H9 (cell line): ENCODE data around the gene SPATA31D4. TPM values are rescaled to one million over a fixed set of nuclear protein-coding genes. Genes with fewer than 3 reads are reported as not detected.

ENCODE experiments used
- DNase-seq: peaks from one replicate; pipeline ENCODE4 v3.0.0-alpha.2; 2017
- H2AFZ ChIP-seq: one replicate; pipeline ENCODE4 v1.6.1; 2013; ENCODE audit warnings: mild to moderate bottlenecking, low read length, control low read depth, moderate library complexity
- H2AK5ac ChIP-seq: 2 replicates; pipeline ENCODE4 v1.6.1; 2013; ENCODE audit warnings: low read length, control low read depth, mixed read lengths; ENCODE audit not compliant: insufficient read length
- H2BK120ac ChIP-seq: one replicate; pipeline ENCODE4 v1.6.1; 2013; ENCODE audit warnings: low read depth, mild to moderate bottlenecking, low read length, control low read depth, inconsistent platforms; ENCODE audit not compliant: poor library complexity, severe bottlenecking
- H2BK12ac ChIP-seq: 2 replicates; pipeline ENCODE4 v1.6.1; 2013; ENCODE audit warnings: low read length, control low read depth, mixed read lengths, low read depth; ENCODE audit not compliant: insufficient read length
- H2BK15ac ChIP-seq: 2 replicates; pipeline ENCODE4 v1.6.1; 2013; ENCODE audit warnings: low read depth, low read length, control low read depth
- H2BK20ac ChIP-seq: one replicate; pipeline ENCODE4 v1.6.1; 2013; ENCODE audit warnings: low read depth, mild to moderate bottlenecking, low read length, control low read depth, inconsistent platforms; ENCODE audit not compliant: poor library complexity, severe bottlenecking
- H2BK5ac ChIP-seq: 2 replicates; pipeline ENCODE4 v1.6.1; 2013; ENCODE audit warnings: low read length, control low read depth, mixed read lengths; ENCODE audit not compliant: insufficient read length
- H3K14ac ChIP-seq: 2 replicates; pipeline ENCODE4 v1.6.1; 2013; ENCODE audit warnings: low read length, control low read depth; ENCODE audit not compliant: insufficient read depth
- H3K18ac ChIP-seq: 2 replicates; pipeline ENCODE4 v1.6.1; 2013; ENCODE audit warnings: low read depth, mild to moderate bottlenecking, mixed read lengths, low read length, control low read depth; ENCODE audit not compliant: insufficient read length
- H3K23ac ChIP-seq: 2 replicates; pipeline ENCODE4 v1.6.1; 2013; ENCODE audit warnings: low read length, control low read depth, mixed read lengths, low read depth; ENCODE audit not compliant: insufficient read length
- H3K23me2 ChIP-seq: 2 replicates; pipeline ENCODE4 v1.6.1; 2013; ENCODE audit warnings: low read depth, mild to moderate bottlenecking, mixed read lengths, low read length, control low read depth; ENCODE audit not compliant: insufficient read length, poor library complexity, severe bottlenecking
- H3K27ac ChIP-seq: 2 replicates; pipeline ENCODE4 v1.5.1; 2013; ENCODE audit warnings: low read length, control low read depth, mixed read lengths, low read depth; ENCODE audit not compliant: insufficient read length
- H3K27me3 ChIP-seq: 2 replicates; pipeline ENCODE4 v1.6.1; 2013; ENCODE audit warnings: low read length, control low read depth, inconsistent platforms; ENCODE audit not compliant: insufficient read depth
- H3K4ac ChIP-seq: 2 replicates; pipeline ENCODE4 v1.6.1; 2013; ENCODE audit warnings: low read depth, mild to moderate bottlenecking, control low read depth, inconsistent platforms, low read length, moderate library complexity
- H3K4me1 ChIP-seq: 2 replicates; pipeline ENCODE4 v1.6.1; 2013; ENCODE audit warnings: low read length, control low read depth, inconsistent platforms; ENCODE audit not compliant: insufficient read depth
- H3K4me2 ChIP-seq: 2 replicates; pipeline ENCODE4 v1.6.1; 2013; ENCODE audit warnings: low read length, control low read depth, mixed read lengths; ENCODE audit not compliant: insufficient read length, insufficient read depth
- H3K56ac ChIP-seq: 2 replicates; pipeline ENCODE4 v1.6.1; 2013; ENCODE audit warnings: low read depth, mild to moderate bottlenecking, mixed read lengths, low read length, control low read depth; ENCODE audit not compliant: insufficient read length
- H3K79me1 ChIP-seq: 2 replicates; pipeline ENCODE4 v1.6.1; 2013; ENCODE audit warnings: low read depth, mild to moderate bottlenecking, moderate library complexity, low read length, control low read depth, inconsistent platforms; ENCODE audit not compliant: insufficient read depth, poor library complexity, severe bottlenecking
- H3K79me2 ChIP-seq: 2 replicates; pipeline ENCODE4 v1.6.1; 2013; ENCODE audit warnings: low read length, control low read depth, inconsistent platforms; ENCODE audit not compliant: insufficient read depth
- H3K9ac ChIP-seq: 2 replicates; pipeline ENCODE4 v1.6.1; 2013; ENCODE audit warnings: low read length, control low read depth, mixed read lengths; ENCODE audit not compliant: insufficient read length; ENCODE audit errors: extremely low read depth
- H3K9me3 ChIP-seq: one replicate; pipeline ENCODE4 v1.6.1; 2013; ENCODE audit warnings: low read depth, low read length, inconsistent platforms; ENCODE audit not compliant: control insufficient read depth
- H3T11ph ChIP-seq: one replicate; pipeline ENCODE4 v1.6.1; 2013; ENCODE audit warnings: mild to moderate bottlenecking, low read length, control low read depth, inconsistent platforms
- H4K20me1 ChIP-seq: one replicate; pipeline ENCODE4 v1.6.1; 2013; ENCODE audit not compliant: control insufficient read depth, insufficient read length, insufficient read depth
- H4K5ac ChIP-seq: 2 replicates; pipeline ENCODE4 v1.6.1; 2013; ENCODE audit warnings: low read depth, mild to moderate bottlenecking, mixed read lengths, low read length, control low read depth; ENCODE audit not compliant: insufficient read length
- H4K8ac ChIP-seq: replicated peaks from 2 replicates; pipeline ENCODE4 v1.6.1; 2013; ENCODE audit warnings: low read length, control low read depth, mixed read lengths, low read depth; ENCODE audit not compliant: insufficient read length
- H4K91ac ChIP-seq: 2 replicates; pipeline ENCODE4 v1.6.1; 2013; ENCODE audit warnings: low read depth, mild to moderate bottlenecking, moderate library complexity, mixed read lengths, low read length, control low read depth; ENCODE audit not compliant: insufficient read length
- H3K27ac Mint-ChIP-seq, 3 experiments: 2 replicates in 2 of 3; 3 replicates in 1 of 3; pipeline ENCODE4 v1.8.0; 2020 to 2021; ENCODE audit warnings: mixed read lengths in 3 of 3, mild to moderate bottlenecking in 1 of 3, moderate library complexity in 1 of 3
- H3K27me3 Mint-ChIP-seq: 2 replicates; pipeline ENCODE4 v1.8.0; 2021; ENCODE audit warnings: low read depth, mild to moderate bottlenecking, moderate library complexity, mixed read lengths
- H3K36me3 Mint-ChIP-seq, 3 experiments: 2 replicates in 2 of 3; 3 replicates in 1 of 3; pipeline ENCODE4 v1.8.0; 2020 to 2021; ENCODE audit warnings: low read depth in 3 of 3, mixed read lengths in 3 of 3; ENCODE audit not compliant: insufficient read depth in 1 of 3
- H3K4me1 Mint-ChIP-seq, 2 experiments: 2 replicates each; pipeline ENCODE4 v1.8.0; 2020; ENCODE audit warnings: mixed read lengths in 2 of 2
- H3K4me3 Mint-ChIP-seq, 2 experiments: 2 replicates in 1 of 2; 3 replicates in 1 of 2; pipeline ENCODE4 v1.8.0; 2020 to 2021; ENCODE audit warnings: mild to moderate bottlenecking in 2 of 2, mixed read lengths in 2 of 2, moderate library complexity in 1 of 2
- H3K9me3 Mint-ChIP-seq, 2 experiments: 2 replicates in 1 of 2; 3 replicates in 1 of 2; pipeline ENCODE4 v1.8.0; 2020; ENCODE audit warnings: mild to moderate bottlenecking in 2 of 2, mixed read lengths in 2 of 2, moderate library complexity in 1 of 2
- CTCF ChIP-seq: fragments of 200-600 bp; sonication (generic); conservative IDR thresholded peaks from 3 replicates; pipeline ENCODE4 v1.8.0; 2021; ENCODE audit warnings: antibody characterized with exemption, mild to moderate bottlenecking
- WGBS: extraction: QIAGEN DNeasy Blood & Tissue Kit; methylation state at CpG from one replicate; pipeline ENCODE4 v1.1.7; 2013; ENCODE audit warnings: missing lambda C conversion rate, low lambda C conversion rate, mixed read lengths; ENCODE audit not compliant: insufficient read length; ENCODE audit errors: extremely low coverage; 5-methylcytosine and 5-hydroxymethylcytosine counted together
- total RNA-seq: library from RNA; stranded (reverse); gene quantifications from 2 replicates; pipeline ENCODE4 v1.2.1, GENCODE V29; 2021

The SPATA31D4 gene
- total RNA-seq, 1 experiment from 2014 or later: not detected

GRCh38 chr9:81879501-81879916 is 48.7 kb upstream of the SPATA31D4 start:
- Mint-ChIP-seq H3K27me3 (no peaks in the 10 kb centered on the region), H3K4me3 (no peak overlapping the region), H3K4me1 (no peaks in the 10 kb centered on the region), H3K36me3 (no peaks in the 10 kb centered on the region), H3K27ac (no peak overlapping the region), H3K9me3 (0 out of 5 replicates have a peak, but pooled peaks cover 1 to 2% of the 10 kb centered on the region in 2 experiments)
- H2BK120ac ChIP-seq: no peak overlapping the region
- H2AK5ac ChIP-seq: no peak overlapping the region
- no peak overlapping the region for H3T11ph ChIP-seq
- no peak overlapping the region for H2BK15ac ChIP-seq
- no peak overlapping the region for H4K8ac ChIP-seq
- TF ChIP-seq CTCF: no peak
- H3K4me2 ChIP-seq: no peak overlapping the region
- no peaks in the 10 kb centered on the region for H3K4me1 ChIP-seq
- H3K56ac ChIP-seq: no peak overlapping the region
- H3K79me1 ChIP-seq: no peaks in the 10 kb centered on the region
- no peak overlapping the region for H3K4ac ChIP-seq
- H4K91ac ChIP-seq: no peak overlapping the region
- H2AFZ ChIP-seq: no peak overlapping the region
- H3K18ac ChIP-seq: no peak overlapping the region
- no peak overlapping the region for H2BK12ac ChIP-seq
- no peak overlapping the region for H4K5ac ChIP-seq
- no peak overlapping the region for H2BK20ac ChIP-seq
- H3K9ac ChIP-seq: no peak overlapping the region
- DNase-seq: no peak
- H3K14ac ChIP-seq: no peak overlapping the region
- H3K23me2 ChIP-seq: no peaks in the 10 kb centered on the region
- WGBS: no CpG with 5 or more reads among the region's 4 CpGs
- H3K9me3 ChIP-seq: no peaks in the 10 kb centered on the region
- H3K27ac ChIP-seq: no peak overlapping the region
- no peaks in the 10 kb centered on the region for H3K79me2 ChIP-seq
- H3K23ac ChIP-seq: no peak overlapping the region
- no peaks in the 10 kb centered on the region for H3K27me3 ChIP-seq
- no peak overlapping the region for H2BK5ac ChIP-seq
- H4K20me1 ChIP-seq: no peaks in the 10 kb centered on the region
